HG03520 (cell line): ENCODE results near the gene TRPM4.
"Not testable (repeated sequence)": the region's sequence is repeated elsewhere in the genome, so short reads cannot be mapped to it uniquely, and the experiment has no call there.

Experiments
- ATAC-seq: cut with Tn5 transposase; IDR thresholded peaks from one replicate; pipeline ENCODE4 v1.9.1; 2021; ENCODE audit warnings: mild to moderate bottlenecking, moderate library complexity; ENCODE audit not compliant: unreplicated experiment

TRPM4 gene

GRCh38 chr19:49224441-49224840, 66.8 kb downstream of the TRPM4 start:
- ATAC-seq: not testable (repeated sequence)

- no peak for ATAC-seq
Observed at GRCh38 chr19:49224879-49225278, 67.3 kb downstream of the TRPM4 start.

- ATAC-seq: no peak
Observed at GRCh38 chr19:49229416-49229815, 71.8 kb downstream of the TRPM4 start.

- no peak for ATAC-seq
Observed at GRCh38 chr19:49231389-49231788, 73.8 kb downstream of the TRPM4 start.

- ATAC-seq: no peak
Observed at GRCh38 chr19:49231804-49232203, 74.2 kb downstream of the TRPM4 start.

- no peak for ATAC-seq
Observed at GRCh38 chr19:49233163-49233562, 75.6 kb downstream of the TRPM4 start.

GRCh38 chr19:49241769-49242168, 84.2 kb downstream of the TRPM4 start:
- no peak for ATAC-seq

GRCh38 chr19:49243129-49243528, 85.5 kb downstream of the TRPM4 start:
- no peak for ATAC-seq

- no peak for ATAC-seq
Observed at GRCh38 chr19:49243726-49244125, 86.1 kb downstream of the TRPM4 start.

GRCh38 chr19:49244256-49244655, 86.7 kb downstream of the TRPM4 start:
- ATAC-seq: no peak

GRCh38 chr19:49247676-49248075, 90.1 kb downstream of the TRPM4 start:
- ATAC-seq: no peak

- ATAC-seq: no peak
Observed at GRCh38 chr19:49249933-49250332, 92.3 kb downstream of the TRPM4 start.

GRCh38 chr19:49255674-49256073, 98.1 kb downstream of the TRPM4 start:
- no peak for ATAC-seq

- no peak for ATAC-seq
Observed at GRCh38 chr19:49256691-49257090, 99.1 kb downstream of the TRPM4 start.
